NCI-H1048 (cell line): ENCODE results near the gene LAD1.

ENCODE experiments used
- DNase-seq: peaks from one replicate; lab custom pipeline; 2025; lab: John Stamatoyannopoulos, UW

LAD1 gene

GRCh38 chr1:201347498-201348210, 51.5 kb downstream of the LAD1 start:
- no peak for DNase-seq

GRCh38 chr1:201346987-201347386, 52.1 kb downstream of the LAD1 start:
- DNase-seq: no peak

GRCh38 chr1:201346337-201346939, 52.7 kb downstream of the LAD1 start:
- DNase-seq: no peak

GRCh38 chr1:201345081-201345355, 54.1 kb downstream of the LAD1 start:
- no peak for DNase-seq

- DNase-seq: no peak
Measured at GRCh38 chr1:201344206-201345080, 54.7 kb downstream of the LAD1 start.

- no peak for DNase-seq
Measured at GRCh38 chr1:201341377-201341776, 57.7 kb downstream of the LAD1 start.

- DNase-seq: no peak
Measured at GRCh38 chr1:201336711-201337450, 62.2 kb downstream of the LAD1 start.

GRCh38 chr1:201335901-201336300, 63.2 kb downstream of the LAD1 start:
- no peak for DNase-seq

- no peak for DNase-seq
Measured at GRCh38 chr1:201335174-201335870, 63.8 kb downstream of the LAD1 start.

GRCh38 chr1:201334325-201335173, 64.6 kb downstream of the LAD1 start:
- DNase-seq: no peak

- no peak for DNase-seq
Measured at GRCh38 chr1:201332616-201333335, 66.3 kb downstream of the LAD1 start.

GRCh38 chr1:201332021-201332420, 67.1 kb downstream of the LAD1 start:
- no peak for DNase-seq

GRCh38 chr1:201331166-201331565, 68.0 kb downstream of the LAD1 start:
- DNase-seq: no peak
